ENCODE results near the gene COLEC12.

COLEC12 gene

DNA sequence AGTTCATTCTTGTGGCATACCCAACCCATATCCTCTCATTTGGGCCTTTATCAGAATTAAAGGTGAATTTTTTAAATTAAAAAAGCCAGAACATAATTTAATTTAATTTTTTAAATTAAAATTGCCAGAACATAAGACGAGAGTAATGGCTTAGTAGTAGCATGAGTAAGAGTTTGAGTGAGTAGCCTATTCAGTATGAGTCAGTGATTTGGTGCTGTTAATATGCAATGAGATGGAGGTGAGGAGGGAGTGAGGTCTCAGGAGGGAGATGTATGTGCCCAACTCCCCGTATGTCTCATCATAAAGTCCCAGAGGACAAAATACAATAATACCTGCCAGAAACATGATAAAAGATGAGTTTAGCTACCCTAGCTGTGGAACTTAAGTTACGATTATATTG is 117.4 kb downstream of the COLEC12 start:
- no peak for DNase-seq

DNA sequence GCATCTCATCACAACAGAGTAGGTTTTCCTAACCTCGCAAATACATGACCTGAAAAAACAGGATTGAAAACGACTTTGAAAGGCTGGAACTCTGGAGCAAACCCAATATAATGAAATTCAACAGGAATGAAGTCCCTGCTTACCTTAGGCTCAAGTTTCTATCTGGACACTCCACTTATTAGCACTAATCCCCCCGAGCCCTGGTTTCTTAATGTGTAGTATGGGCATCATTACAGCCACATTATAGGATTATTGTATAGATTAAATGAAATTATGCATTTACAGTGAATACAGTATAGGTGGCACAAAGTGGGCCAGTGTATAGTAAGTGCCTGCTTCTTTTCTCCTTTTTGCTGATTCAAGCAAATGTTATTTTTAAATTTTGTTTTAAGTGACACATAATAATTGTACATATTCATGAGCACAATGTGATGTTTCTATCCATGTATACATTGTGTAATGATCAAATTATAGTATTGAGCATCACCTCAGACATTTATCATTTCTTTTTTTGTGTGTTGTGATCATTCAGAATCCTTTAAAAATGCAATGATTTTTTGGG is 118.0 kb downstream of the COLEC12 start:
- DNase-seq = no peak

DNA sequence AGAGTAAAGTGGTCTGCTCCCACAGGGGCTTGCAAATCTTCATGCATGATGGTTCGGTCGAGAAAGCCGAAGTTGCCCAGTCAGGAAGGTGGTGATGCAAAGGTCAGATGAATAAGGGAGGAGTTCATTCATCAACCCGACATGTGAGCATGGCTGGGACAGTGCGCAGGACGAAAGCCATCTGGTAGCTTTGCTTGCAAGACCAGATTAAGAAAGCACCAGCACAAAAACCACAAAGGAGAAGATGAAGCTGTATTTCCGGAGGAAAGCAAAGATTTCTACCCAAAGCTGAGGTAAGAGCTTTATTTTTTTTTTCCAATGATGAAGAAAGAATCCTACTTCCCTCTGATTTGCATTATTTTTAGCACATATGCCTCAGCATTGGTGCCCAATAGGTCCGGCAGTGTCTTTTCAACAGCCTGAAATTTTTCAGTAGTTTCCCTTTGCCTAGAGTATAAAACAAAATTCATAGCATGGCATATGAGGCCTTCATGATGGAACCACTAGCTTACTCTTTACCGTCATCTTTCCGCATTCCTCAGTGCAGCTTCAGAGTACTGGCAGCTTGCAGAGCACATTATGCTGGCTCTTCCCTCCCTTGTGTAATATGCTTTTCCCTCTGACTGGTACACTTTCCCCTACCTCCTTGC is 120.7 kb downstream of the COLEC12 start:
- DNase-seq = no peak

DNA sequence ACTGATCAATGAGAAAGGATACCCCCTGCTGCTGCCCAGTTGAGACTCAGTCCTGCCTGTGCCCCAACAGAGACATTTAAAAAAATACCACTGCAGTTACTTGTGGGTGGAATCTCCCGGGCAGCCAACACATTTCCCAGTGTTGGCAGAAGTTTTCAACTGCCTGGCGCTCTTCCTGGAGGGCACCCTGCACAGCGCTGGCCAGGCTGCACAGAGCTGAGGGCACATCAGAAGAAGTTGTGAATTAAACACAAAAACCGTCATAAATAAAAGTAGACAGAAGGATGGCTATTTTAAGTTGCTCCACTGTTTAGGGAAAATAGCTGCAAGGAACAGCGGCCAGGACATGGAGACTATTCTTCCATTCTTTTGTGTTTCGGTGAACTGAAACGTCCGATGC is 122.4 kb downstream of the COLEC12 start:
- DNase-seq = no peak

DNA sequence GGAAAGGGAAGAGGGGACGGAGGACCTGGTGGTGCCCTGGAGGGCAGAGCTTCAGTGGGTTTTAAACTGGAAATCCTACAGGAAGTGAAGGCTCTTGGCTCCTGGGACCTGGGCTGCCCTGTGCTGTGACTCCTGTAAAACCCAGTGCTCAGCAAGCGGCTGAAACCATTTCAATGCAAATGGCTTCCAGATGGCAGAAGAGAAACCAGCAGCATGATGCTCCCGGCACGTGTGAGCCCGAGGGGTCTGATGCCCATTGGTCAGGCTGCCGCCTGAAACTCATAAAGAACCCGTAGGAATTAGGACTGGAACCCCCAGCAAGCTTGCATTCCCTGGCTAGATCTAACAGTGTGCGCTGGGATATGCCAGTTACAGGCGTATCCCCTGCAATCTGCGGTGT is 123.4 kb downstream of the COLEC12 start:
- no peak for DNase-seq

DNA sequence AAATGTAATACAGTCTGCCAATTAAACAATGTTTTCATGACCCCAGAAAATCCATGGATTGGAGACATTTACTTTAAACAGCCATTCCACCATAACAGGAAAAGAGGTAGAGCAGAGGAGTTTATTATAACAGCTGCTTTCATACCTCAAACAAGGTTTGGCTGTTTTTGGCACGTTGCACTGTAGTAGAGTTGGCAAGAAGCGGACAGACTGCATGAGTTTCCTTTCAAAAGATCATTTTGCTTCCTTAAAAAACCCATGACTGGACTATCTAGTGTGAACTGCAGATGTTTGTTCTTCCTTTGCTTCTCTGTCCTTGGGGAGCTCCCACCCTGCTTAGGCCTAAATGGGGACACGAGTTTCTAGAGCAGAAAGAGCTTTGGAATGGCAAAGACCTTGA is 124.2 kb downstream of the COLEC12 start:
- DNase-seq = no peak

DNA sequence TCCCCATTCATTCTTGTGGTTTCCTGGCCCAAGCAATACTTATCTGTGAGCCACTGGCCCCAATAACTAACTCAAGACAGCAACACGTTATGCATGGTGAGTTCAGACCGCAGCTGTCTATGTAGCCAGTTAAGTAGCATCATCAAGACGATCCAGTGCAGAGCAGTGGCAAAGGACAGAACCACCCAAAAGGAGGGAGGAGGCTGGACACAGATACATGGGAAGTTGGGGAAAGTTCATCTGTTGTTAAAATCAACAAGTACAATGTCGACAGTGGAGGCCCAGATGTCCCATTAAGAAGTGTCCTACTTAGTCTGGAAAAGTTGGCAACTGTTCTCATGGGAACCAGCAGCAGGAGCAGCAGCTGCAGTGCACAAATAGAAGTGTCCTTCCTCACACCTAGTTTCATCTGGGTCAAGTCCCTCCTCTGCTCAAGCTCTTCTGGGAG is 125.8 kb downstream of the COLEC12 start:
- DNase-seq = no peak

DNA sequence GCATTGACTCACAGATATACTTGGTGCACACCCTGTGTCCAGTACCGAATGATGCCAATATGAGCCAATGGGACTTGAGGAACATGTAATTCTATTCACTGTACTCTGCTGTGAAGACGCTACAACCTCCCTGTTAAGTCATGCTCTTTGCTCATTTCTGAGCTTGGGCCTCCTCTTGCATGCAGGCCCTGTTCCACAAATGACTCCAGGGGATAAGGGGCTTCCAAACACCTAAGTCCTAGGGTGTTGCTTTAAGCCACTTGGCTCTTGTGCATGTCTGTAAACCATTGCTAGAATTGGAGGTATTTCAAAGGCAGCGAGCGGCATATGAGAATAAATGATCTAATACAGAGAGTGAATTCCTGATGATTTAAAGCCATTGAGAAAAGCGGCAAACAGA is 126.7 kb downstream of the COLEC12 start:
- DNase-seq = no peak

DNA sequence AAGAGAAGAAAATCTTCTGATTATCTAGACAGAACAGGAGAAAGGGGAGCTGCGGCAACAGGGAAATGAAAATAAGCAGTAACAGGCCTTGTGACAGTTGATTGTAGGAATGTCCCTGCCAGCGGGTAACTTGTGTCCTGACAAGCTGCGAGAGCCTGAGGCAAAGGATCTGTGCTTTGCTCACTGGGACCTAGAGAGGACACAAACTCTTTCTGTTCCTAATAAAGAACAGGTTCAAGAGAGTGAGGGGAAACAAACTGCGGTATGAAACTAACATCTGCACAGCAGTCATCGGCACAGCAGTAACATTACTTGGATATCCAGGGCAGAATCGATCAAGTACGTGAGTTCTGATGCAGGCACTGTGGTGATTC is 128.9 kb downstream of the COLEC12 start:
- no peak for DNase-seq

DNA sequence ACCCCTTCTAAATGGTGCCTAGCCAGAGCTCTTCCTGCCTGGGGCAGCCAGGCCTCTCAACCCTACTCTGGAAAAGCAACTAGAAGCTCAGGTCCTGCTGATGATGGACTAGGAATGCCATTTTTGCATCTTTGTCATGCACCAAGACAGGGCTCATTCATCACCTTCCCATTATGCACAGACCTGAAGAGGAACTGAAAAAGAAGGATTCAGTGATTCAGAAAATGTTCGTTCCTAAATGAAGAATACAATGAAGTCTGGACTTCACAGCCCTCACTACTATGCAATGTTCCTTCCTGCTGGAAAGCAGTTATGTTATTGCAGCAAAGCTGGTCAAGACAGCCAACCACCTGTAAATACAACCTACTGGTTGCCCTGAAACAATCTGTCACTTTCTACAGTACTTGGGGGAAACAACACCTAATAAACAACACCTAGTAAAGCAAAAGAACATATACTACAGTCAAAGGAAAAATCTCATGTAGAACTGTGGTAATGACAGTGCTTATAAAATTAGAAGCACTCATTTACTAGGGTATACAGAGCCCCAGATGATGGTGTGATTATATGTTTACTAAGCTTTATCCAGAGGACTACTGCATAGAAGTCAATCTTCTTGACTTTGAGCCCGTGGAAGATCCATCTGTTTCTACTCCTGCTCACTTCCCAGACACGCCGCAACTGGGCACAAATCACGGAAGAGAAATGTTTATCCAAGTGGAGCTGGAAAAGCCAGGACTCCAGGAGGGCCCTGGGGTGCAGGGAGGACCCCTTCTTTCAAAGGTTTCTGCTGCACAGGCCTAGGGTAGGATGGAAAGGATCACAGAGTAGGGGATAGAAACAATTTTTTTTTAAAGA is 129.5 kb downstream of the COLEC12 start:
- DNase-seq = no peak

DNA sequence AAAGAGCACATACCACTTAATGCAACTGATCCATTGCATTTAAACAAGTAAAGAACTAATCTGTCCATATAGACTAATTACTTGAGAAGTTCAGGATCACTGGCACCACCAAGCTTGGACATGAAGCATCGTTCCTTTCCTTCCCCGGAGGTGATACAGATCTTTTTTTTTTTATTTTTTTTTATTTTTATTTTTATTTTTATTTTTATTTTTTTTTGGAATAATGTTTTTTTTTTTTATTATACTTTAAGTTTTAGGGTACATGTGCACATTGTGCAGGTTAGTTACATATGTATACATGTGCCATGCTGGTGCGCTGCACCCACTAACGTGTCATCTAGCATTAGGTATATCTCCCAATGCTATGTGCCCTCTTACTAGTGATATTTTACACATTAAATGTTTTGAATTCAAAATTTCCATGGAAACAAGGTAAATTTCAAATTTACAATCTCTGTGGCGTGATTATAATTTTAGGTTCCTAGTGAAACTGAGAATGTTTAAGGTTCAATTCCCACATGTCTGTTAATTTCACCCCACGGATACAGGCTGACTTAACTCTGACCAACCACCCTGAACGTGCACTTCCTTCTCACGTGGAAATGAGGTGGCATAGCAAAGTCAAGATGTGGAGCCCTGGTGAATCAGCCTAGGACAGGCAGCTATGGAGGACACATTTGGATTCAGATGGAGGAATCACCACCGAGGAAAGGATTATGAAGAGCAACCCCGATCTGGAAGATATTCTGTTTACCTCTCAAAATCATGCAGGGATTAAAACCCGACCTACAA is 131.1 kb downstream of the COLEC12 start:
- DNase-seq = no peak

DNA sequence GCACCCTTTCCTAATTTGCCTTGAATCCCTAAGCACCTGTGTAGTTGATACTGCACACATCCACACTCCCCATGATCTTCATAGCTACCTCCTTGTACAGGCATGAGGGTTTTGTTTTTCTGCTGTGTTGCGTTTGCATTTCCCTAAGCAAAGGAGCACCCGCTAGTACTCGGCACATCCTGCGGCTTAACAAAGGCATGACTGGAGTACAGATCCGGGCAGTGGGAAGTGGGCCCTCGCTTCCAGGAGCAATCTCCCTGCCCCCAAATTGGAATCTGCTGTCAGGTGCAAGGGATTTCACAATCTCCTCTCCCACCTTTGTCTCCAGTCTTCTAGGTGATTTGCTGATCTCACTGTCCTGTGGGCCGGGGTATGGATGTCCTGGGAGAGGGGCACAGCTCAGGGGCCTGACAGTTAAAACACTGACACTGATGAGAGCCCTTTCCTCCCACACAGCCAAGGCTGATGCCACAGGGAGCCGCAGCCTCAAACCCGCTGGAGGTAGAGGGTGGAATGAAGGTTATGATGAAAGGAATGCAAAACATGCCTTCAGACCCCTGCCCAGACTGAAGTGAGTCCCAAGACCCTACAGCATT is 133.9 kb downstream of the COLEC12 start:
- no peak for DNase-seq

DNA sequence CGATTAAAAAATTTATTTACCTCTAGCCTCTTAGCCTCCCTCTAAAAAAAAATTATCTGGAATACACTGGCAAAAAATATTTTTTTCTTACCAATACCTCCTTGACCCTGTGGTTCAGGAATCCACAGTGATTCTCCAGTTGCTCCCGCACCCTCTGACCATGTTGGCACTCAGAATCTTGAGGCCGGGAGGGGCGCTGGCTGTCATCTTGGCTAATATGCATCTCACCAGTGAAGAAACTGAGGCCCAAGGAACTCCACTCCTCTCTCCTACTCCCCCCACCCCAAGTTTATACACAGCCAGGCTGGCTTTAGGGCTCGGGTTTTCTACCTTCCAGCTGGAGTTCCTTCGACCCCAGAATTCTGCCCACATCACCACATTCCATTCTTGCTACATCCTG is 134.8 kb downstream of the COLEC12 start:
- DNase-seq = no peak

DNA sequence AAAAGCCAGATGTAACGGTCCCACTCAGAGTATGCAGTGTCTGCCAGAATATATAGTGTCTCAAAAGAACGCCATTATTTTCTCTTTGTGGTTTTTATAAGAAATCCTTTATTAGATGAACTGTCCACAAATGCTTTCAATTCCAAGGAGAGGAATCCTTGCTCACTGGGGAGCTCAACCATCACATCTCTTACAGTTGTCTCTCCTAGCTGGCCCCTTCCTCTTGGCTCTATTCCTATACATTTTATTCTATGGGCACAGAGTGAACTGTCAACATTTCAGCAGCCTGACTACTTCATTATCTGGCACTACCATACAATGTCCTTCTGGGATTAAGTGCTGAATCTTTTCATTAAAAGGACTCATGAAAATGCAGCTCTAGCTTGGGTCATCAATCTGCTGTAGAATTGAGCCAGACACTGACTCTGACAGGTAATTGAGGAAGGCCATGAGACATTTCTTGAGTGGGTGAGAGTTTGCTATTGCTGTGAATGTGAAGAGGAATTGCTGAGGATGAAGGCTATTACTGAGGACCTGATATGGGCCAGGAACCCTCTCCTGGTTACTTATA is 136.2 kb downstream of the COLEC12 start:
- peak; percentile 92 for DNase-seq

DNA sequence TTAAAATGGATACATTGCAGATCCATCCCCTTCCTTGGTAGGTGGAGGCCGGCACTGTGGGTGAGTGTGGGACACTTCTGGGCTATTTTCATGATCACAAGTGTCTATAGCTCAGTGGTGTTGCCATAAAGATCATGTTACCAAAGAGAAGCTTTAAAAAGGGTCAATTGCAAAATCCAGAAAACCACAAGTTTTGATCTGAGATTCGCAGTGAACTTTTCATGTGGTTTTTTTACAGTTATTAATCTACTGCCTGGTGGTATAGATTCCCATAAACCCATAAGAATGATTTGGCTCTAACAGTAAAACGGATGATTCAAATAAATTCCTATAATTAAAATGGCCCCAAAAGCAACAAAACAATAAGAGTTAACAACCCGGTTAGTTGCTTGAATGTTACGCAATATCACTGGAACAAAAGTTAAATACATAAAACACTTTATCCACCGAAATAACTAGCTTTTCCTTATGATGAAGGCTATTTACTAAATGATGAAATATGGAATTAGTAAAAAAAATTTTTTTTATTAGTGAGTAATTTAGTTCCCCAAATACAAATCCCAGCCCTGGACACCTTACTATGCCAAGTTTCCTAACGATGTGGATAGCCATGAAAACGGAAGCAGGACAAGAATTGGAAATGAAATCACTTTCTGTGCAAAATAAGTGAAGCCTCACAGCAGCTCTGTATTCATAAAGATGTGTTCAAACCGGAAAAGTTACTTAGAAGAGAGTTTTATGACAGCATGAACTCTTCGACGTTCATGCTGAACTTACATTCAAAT is 137.0 kb downstream of the COLEC12 start:
- DNase-seq = peak; percentile 95

DNA sequence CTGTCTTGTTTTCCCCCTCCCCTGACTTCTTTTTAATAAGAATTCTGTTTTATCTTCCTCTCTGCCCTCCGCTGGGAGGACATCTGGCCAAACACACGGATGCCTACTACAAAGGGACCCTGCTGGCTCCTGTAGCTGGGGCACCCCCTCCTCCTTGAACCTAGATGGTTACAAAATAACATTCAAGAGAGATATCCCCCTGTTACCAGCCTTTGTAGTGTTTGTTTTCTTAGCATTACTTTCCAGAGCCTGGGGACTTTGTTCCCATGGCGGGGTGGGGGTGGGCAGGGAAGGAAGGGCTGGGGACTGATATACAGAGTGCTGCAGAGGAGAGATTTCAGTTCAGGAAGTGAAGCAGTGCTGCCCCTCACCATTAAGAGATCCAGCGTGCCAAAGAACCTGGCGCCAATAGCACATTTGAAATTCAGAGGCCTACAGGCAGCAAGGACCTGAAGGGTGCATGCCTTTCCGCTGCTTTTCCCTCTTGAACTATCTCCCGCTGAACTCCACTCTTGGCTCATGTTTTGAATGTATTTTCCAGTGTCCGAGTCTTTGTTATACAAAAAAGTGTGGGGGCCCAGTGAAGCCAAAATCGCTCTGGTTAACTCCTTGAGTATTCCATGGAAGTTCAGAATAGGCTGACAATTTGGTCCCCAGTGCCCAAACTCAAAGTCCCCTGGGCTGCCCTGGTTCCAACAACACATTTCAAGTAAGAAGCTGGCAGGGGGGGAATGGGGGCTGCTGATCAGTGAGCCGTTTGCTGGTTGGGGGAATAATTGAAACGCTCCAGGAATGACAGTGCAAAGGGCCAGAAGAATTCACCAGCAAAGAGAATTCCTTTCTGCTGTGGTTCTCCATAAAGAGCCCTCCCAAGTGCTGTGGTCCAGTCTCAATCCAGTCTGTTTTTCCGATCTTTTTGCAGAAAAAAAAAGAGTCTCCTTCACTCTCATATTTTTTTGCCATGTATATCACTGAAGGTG is 137.9 kb downstream of the COLEC12 start:
- peak; percentile 86 for DNase-seq

DNA sequence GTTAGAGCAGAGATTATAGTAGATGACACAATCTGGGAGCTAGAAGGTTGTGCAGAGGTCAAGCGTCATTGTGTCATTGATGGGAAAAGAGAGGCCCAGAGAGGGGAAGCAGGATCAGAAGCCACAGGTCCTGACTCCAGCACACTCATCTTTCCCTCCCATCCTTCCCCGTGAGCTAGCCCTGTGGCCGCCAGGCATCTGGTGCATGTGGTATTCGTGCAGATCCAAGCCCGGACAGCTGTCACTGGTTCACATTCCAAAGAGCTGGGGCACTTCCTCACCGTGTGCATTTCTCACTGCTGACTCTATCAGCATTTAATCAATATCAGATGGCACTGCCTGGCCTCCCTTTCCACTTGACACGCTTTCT is 138.6 kb downstream of the COLEC12 start:
- peak; percentile 100 for DNase-seq

DNA sequence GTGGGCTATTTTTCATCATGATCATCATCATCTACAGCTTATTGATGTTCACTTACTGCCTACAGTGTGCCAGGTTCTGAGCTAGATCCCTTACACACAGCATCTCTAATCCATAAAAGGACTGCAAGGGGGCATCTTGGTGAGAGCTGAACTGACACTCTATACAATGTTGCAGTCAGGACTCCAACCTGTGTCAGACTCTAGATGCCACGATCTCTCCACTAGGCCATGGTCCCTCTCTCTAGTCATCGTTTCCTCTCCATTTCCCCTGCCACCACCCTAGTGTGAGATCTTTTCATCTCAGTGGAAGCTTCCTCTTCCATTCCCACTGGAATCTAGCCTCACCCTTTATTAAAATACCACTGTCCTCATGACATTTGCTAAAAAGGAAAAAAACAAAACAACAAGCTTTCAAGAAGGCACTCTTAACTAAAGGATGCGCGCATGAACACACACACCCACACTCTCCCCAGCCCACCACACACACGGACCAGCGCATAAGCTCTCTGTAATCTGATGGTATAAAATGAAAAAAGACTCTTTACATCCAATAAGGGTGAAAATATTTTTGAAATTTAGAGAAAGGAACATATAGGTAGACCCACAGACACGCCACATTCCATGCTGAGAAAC is 139.3 kb downstream of the COLEC12 start:
- DNase-seq = no peak

DNA sequence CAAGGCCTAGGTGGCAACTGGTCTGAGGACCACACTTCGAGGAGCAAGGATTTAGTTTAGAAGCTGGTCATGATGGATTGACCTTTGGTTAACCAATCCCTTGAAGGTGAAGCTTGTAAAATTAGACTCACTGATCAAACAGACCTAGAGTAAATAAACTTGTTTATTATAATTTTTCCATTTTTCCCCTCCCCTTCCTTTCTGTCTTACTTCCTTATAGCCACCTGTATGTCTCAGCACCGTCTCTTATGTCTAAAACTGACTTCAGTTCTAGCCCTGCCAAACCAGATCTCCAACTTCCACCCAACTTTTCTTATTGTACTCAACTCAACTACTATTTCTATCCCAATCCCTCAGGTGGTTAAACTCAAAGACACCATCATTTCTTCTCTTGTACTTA is 139.8 kb downstream of the COLEC12 start:
- DNase-seq = no peak

DNA sequence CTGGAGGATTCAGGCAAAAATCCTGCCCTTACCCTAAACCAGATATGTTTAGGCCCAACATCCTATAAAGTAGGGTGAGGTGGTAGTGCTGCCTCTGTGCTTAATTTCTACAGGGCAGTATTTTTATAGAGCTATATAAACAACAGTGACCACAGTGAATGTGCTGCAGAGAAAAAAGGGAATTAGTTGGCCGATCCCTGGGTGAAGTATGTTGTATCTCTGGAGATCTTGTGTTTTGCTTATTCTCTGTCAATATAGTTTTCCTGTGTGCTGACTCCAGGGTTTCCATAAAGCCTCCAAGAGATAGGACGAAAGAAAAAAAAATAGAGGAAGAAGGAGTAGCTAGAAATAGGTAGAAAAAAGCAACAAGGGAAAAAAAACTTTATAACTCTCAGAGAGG is 143.7 kb downstream of the COLEC12 start:
- no peak for DNase-seq

Data from fibroblast of skin of abdomen (primary cell).